OCI-LY1 (cell line): Measurements from ENCODE around the gene GLA.

ENCODE experiments used
- CTCF ChIP-seq: fragments of 200-600 bp; sonication (generic), shearing (Covaris generic); IDR thresholded peaks from 2 replicates; pipeline ENCODE4 v1.5.1; 2017; ENCODE audit warnings: mild to moderate bottlenecking, antibody characterized with exemption, low read length, moderate library complexity, mixed read lengths
- EZH2 ChIP-seq: fragments of 200-600 bp; sonication (generic), shearing (Covaris generic); IDR thresholded peaks from 2 replicates; pipeline ENCODE4 v1.8.0; 2017; ENCODE audit warnings: borderline replicate concordance, mixed run types, mild to moderate bottlenecking, antibody characterized with exemption, low read length, moderate library complexity, mixed read lengths

- TF ChIP-seq CTCF (no peak), EZH2 (no peak)
These were observed 41.6 kb upstream of the GLA start for GRCh38 chrX:101449279-101449678.
